ENCODE measurements around the gene ADGRL3.

The ADGRL3 gene

GRCh38 chr4:61485056-61485455 lies 284.9 kb downstream of the ADGRL3 start:
- H2AFZ ChIP-seq (ENCODE audit: low read depth, low read length), result no peak overlapping the region
- no peaks in the 10 kb centered on the region for H3K9me3 ChIP-seq (ENCODE audit: insufficient read depth, low read length)
- H3K4me2 ChIP-seq (ENCODE audit: low read length), result no peak overlapping the region
- H3K27me3 ChIP-seq (ENCODE audit: low read depth, low read length), result no peaks in the 10 kb centered on the region
- H3K9ac ChIP-seq (ENCODE audit: low read length), result no peak overlapping the region
- H3K4me3 ChIP-seq (ENCODE audit: low read length), result no peak overlapping the region
- H3K27ac ChIP-seq (ENCODE audit: low read length), result no peak overlapping the region
- no peaks in the 10 kb centered on the region for H3K79me2 ChIP-seq (ENCODE audit: low read length)
- TF ChIP-seq EZH2phosphoT487 (IDR thresholded peaks at IDR 0.05; ENCODE audit: low read depth) (no peak), CTCF (IDR thresholded peaks at IDR 0.05; ENCODE audit: low read depth, low read length) (no peak)
- no peaks in the 10 kb centered on the region for H3K36me3 ChIP-seq (replicated peaks; ENCODE audit: low read depth, low read length)
- H3K4me1 ChIP-seq (ENCODE audit: low read length), result no peaks in the 10 kb centered on the region
- H4K20me1 ChIP-seq (ENCODE audit: insufficient read depth, low read length), result no peaks in the 10 kb centered on the region

GRCh38 chr4:61489927-61490326 lies 289.8 kb downstream of the ADGRL3 start:
- H3K4me2 ChIP-seq (ENCODE audit: low read length), result no peak overlapping the region
- H3K4me1 ChIP-seq (ENCODE audit: low read length), result no peaks in the 10 kb centered on the region
- H3K79me2 ChIP-seq (ENCODE audit: low read length), result no peaks in the 10 kb centered on the region
- H3K27me3 ChIP-seq (ENCODE audit: low read depth, low read length), result no peaks in the 10 kb centered on the region
- H3K4me3 ChIP-seq (ENCODE audit: low read length), result no peak overlapping the region
- H2AFZ ChIP-seq (ENCODE audit: low read depth, low read length), result no peak overlapping the region
- no peak overlapping the region for H3K9ac ChIP-seq (ENCODE audit: low read length)
- no peaks in the 10 kb centered on the region for H3K9me3 ChIP-seq (ENCODE audit: insufficient read depth, low read length)
- H3K27ac ChIP-seq (ENCODE audit: low read length), result no peak overlapping the region
- TF ChIP-seq CTCF (IDR thresholded peaks at IDR 0.05; ENCODE audit: low read depth, low read length) (no peak), EZH2phosphoT487 (IDR thresholded peaks at IDR 0.05; ENCODE audit: low read depth) (no peak)
- H4K20me1 ChIP-seq (ENCODE audit: insufficient read depth, low read length), result no peaks in the 10 kb centered on the region
- H3K36me3 ChIP-seq (replicated peaks; ENCODE audit: low read depth, low read length), result no peaks in the 10 kb centered on the region

GRCh38 chr4:61493041-61493440 lies 292.9 kb downstream of the ADGRL3 start:
- Histone ChIP-seq H3K27me3 (ENCODE audit: low read depth, low read length) (no peaks in the 10 kb centered on the region), H3K4me3 (ENCODE audit: low read length) (no peak overlapping the region), H2AFZ (ENCODE audit: low read depth, low read length) (no peak overlapping the region)

GRCh38 chr4:61493470-61493869 lies 293.3 kb downstream of the ADGRL3 start:
- Histone ChIP-seq H3K4me2 (ENCODE audit: low read length) (no peak overlapping the region), H3K27me3 (ENCODE audit: low read depth, low read length) (no peaks in the 10 kb centered on the region), H2AFZ (ENCODE audit: low read depth, low read length) (no peak overlapping the region), H3K4me1 (ENCODE audit: low read length) (no peaks in the 10 kb centered on the region), H3K4me3 (ENCODE audit: low read length) (no peak overlapping the region), H3K27ac (ENCODE audit: low read length) (no peak overlapping the region), H3K79me2 (ENCODE audit: low read length) (no peaks in the 10 kb centered on the region), H3K9ac (ENCODE audit: low read length) (no peak overlapping the region), H4K20me1 (ENCODE audit: insufficient read depth, low read length) (no peaks in the 10 kb centered on the region), H3K36me3 (replicated peaks; ENCODE audit: low read depth, low read length) (no peaks in the 10 kb centered on the region), H3K9me3 (ENCODE audit: insufficient read depth, low read length) (no peaks in the 10 kb centered on the region)
- TF ChIP-seq CTCF (IDR thresholded peaks at IDR 0.05; ENCODE audit: low read depth, low read length) (no peak), EZH2phosphoT487 (IDR thresholded peaks at IDR 0.05; ENCODE audit: low read depth) (no peak)

More at GRCh38 chr4:61493041-61493440, 292.9 kb downstream of the ADGRL3 start:
- TF ChIP-seq EZH2phosphoT487 (IDR thresholded peaks at IDR 0.05; ENCODE audit: low read depth) (no peak), CTCF (IDR thresholded peaks at IDR 0.05; ENCODE audit: low read depth, low read length) (no peak)
- H3K79me2 ChIP-seq (ENCODE audit: low read length), result no peaks in the 10 kb centered on the region
- H3K4me1 ChIP-seq (ENCODE audit: low read length), result no peaks in the 10 kb centered on the region
- no peaks in the 10 kb centered on the region for H3K9me3 ChIP-seq (ENCODE audit: insufficient read depth, low read length)
- no peak overlapping the region for H3K4me2 ChIP-seq (ENCODE audit: low read length)
- H3K27ac ChIP-seq (ENCODE audit: low read length), result no peak overlapping the region
- no peak overlapping the region for H3K9ac ChIP-seq (ENCODE audit: low read length)
- no peaks in the 10 kb centered on the region for H4K20me1 ChIP-seq (ENCODE audit: insufficient read depth, low read length)
- no peaks in the 10 kb centered on the region for H3K36me3 ChIP-seq (replicated peaks; ENCODE audit: low read depth, low read length)

All from OCI-LY3 (cell line).